CD4-positive, alpha-beta memory T cell (primary cell): Measurements from ENCODE around the gene ZFYVE1. TPM values are rescaled to one million over a fixed set of nuclear protein-coding genes. Genes with fewer than 3 reads are reported as not detected.

ENCODE experiments used
- CTCF ChIA-PET: fragments of 350-600 bp; sonication (Branson Sonifier 250); formaldehyde crosslinking; loops from one replicate; lab custom pipeline; 2021; ENCODE audit warnings: inconsistent platforms; ENCODE audit not compliant: partially characterized antibody; lab: Charles Lee
- POLR2A ChIA-PET: fragments of 350-600 bp; sonication (Branson Sonifier 250); formaldehyde crosslinking; loops from one replicate; lab custom pipeline; 2021; ENCODE audit not compliant: partially characterized antibody; lab: Charles Lee
- DNase-seq, 5 donors: peaks; one replicate each; pipeline versions ENCODE4 v3.0.0 to v3.0.0-alpha.2; 2020 to 2022; ENCODE audit warnings: mixed read lengths in 1 of 5
- H3K27ac ChIP-seq: one replicate; pipeline ENCODE4 v1.7.0; 2013; ENCODE audit warnings: low read depth, low read length
- H3K27me3 ChIP-seq: 2 replicates; pipeline ENCODE4 v1.7.0; 2013; ENCODE audit warnings: mild to moderate bottlenecking, low read length, moderate library complexity; ENCODE audit not compliant: insufficient read depth
- H3K36me3 ChIP-seq: 2 replicates; pipeline ENCODE4 v1.7.0; 2013; ENCODE audit warnings: mild to moderate bottlenecking, low read length, moderate library complexity; ENCODE audit not compliant: insufficient read depth
- H3K4me1 ChIP-seq: 2 replicates; pipeline ENCODE4 v1.7.0; 2013; ENCODE audit warnings: mild to moderate bottlenecking, low read length, moderate library complexity; ENCODE audit not compliant: insufficient read depth
- H3K4me3 ChIP-seq, 2 donors: one replicate each; pipeline ENCODE4 v1.7.0; 2013; ENCODE audit warnings: low read length in 2 of 2, mild to moderate bottlenecking in 1 of 2
- H3K9me3 ChIP-seq, 2 donors: one replicate each; pipeline ENCODE4 v1.7.0; 2013; ENCODE audit warnings: low read length in 2 of 2, control low read depth in 1 of 2; ENCODE audit not compliant: control insufficient read depth in 1 of 2
- H3K27ac Mint-ChIP-seq, 7 donors: one replicate each; pipeline ENCODE4 v1.8.0; 2020 to 2021; ENCODE audit warnings: mixed read lengths in 7 of 7, mild to moderate bottlenecking in 6 of 7, inconsistent platforms in 3 of 7, moderate library complexity in 3 of 7
- H3K27me3 Mint-ChIP-seq, 2 donors: one replicate each; pipeline ENCODE4 v1.8.0; 2020 to 2021; ENCODE audit warnings: mixed read lengths in 2 of 2
- H3K36me3 Mint-ChIP-seq, 2 donors: one replicate each; pipeline ENCODE4 v1.8.0; 2020 to 2021; ENCODE audit warnings: mixed read lengths in 2 of 2, inconsistent platforms in 1 of 2, mild to moderate bottlenecking in 1 of 2
- H3K4me1 Mint-ChIP-seq, 4 donors: one replicate each; pipeline ENCODE4 v1.8.0; 2020 to 2021; ENCODE audit warnings: mixed read lengths in 4 of 4, mild to moderate bottlenecking in 1 of 4
- H3K4me3 Mint-ChIP-seq, 8 donors: one replicate each; pipeline ENCODE4 v1.8.0; 2020 to 2021; ENCODE audit warnings: mixed read lengths in 8 of 8, mild to moderate bottlenecking in 7 of 8, moderate library complexity in 6 of 8, inconsistent platforms in 3 of 8
- H3K9me3 Mint-ChIP-seq, 8 donors: one replicate each; pipeline ENCODE4 v1.8.0; 2020 to 2021; ENCODE audit warnings: mixed read lengths in 8 of 8, mild to moderate bottlenecking in 5 of 8, inconsistent platforms in 3 of 8, moderate library complexity in 1 of 8
- intact Hi-C: fragments of 100-400 bp; cut with micrococcal nuclease; formaldehyde crosslinking; loops from one replicate; pipeline ENCODE4 v1.15.1; 2023
- polyA plus RNA-seq, 2 donors: library from polyadenylated mRNA; unstranded; fragments of 300-500 nt; fragmentation: Illumina TruSeq; gene quantifications; one replicate each; pipeline ENCODE4 v1.2.3, GENCODE V29; 2021
- total RNA-seq, 2 experiments: library from RNA; stranded (reverse); gene quantifications; one replicate each; pipeline ENCODE4 v1.2.3, GENCODE V29; 2021

Gene ZFYVE1
- total RNA-seq (10 to 100 TPM; 18.7 to 21.5 TPM), polyA plus RNA-seq (10 to 100 TPM in 1 of 2 donors, 1 to 10 TPM in 1; 4.5 to 11.0 TPM)

DNA sequence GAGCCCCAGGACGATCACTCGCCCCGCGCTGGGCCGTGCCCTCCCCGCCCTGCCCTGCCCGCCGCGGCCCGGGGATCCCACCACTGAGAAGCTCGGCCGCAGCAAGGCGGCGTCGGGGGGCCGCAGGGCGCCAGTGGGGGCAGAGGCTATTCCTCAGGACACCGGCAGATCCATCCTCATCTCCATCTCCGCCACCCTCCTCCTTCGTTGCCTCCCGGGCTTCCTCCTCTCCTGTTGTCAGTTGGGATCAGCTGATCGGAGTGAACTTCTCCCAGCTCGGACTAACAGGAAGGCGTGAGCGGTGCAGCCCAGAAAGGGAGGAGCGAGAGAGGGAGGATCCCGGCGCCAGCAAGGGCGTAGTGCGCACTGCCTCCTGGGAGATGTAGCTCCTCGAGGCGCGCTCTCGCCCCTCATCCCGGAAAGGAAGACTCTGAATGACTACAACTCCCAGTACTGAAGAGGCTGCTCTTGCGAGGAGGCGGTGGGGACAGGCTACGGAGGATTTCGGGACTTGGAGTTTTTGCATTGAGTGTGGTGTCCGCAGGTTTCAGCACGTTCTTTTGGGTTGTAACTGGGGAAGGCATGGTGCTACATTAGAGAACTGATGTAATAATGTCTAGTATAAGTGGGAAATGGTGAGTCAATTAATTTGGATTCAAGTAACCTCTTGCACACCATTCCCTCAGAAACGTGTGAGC, at the start of gene ZFYVE1:
ZFYVE1 (minus strand) TSS at position 262 of the 698 bp plus-strand sequence. CDS start 2,598 bp downstream, outside the sequence.
- CTCF ChIA-PET, result interaction anchor here (0.9 to 1.7 kb wide), 7 partner anchors 14 to 122 kb away, joined by 3 to 10 read pairs (median 4); partner anchors contain the start of genes PSEN1 and RBM25
- Mint-ChIP-seq H3K4me1 (peaks cover 30 to 47% (median 38%) of the 10 kb centered on the region in 4 donors), H3K27me3 (no peaks in the 10 kb centered on the region), H3K27ac (peak within 1 kb of the TSS; percentile 69 to 98 (median 95)), H3K4me3 (peak within 1 kb of the TSS; percentile 97 to 99 (median 98)), H3K36me3 (peaks cover 17 to 35% of the 10 kb centered on the region in 2 donors), H3K9me3 (no peaks in the 10 kb centered on the region)
- Histone ChIP-seq H3K4me1 (peaks cover 27% of the 10 kb centered on the region), H3K27ac (peak within 1 kb of the TSS; percentile 69), H3K4me3 (peak within 1 kb of the TSS; percentile 47 to 88), H3K27me3 (no peaks in the 10 kb centered on the region), H3K9me3 (no peaks in the 10 kb centered on the region), H3K36me3 (peaks cover 11% of the 10 kb centered on the region)
- intact Hi-C loops, result loop anchor here (1.0 to 10.0 kb wide), 4 partner anchors 31 to 431 kb away; partner anchors contain the start of genes DCAF4, NUMB, PSEN1 and RBM25
- DNase-seq, result peak; percentile 86 to 94 (median 89)
- POLR2A ChIA-PET, result interaction anchor here (0.9 to 6.4 kb wide), 3 partner anchors 32 to 464 kb away, joined by 4 to 88 read pairs (median 6); partner anchors contain the start of genes PSEN1, RBM25 and RIOX1

DNA sequence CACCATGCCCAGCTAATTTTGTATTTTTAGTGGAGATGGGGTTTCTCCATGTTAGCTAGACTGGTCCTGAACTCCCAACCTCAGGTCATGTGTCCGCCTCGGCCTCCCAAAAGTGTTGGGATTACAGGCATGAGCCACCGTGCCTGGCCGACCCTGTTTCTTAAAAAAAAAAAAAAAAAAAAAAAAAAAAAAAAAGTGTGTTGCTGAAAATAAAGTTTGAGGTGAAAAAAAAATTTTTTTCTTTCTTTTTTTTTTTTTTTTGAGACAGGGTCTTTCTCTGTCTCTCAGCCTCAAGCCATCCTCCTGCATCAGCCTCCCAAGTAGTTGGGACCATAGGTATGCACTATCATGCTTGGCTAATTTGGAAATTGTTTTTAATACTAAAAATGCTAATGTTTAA, 42.7 kb upstream of the ZFYVE1 start:
- POLR2A ChIA-PET, result interaction anchor here (1.9 kb wide), 1 partner anchor 11 kb away, joined by 5 read pairs; the partner anchor contains the start of gene RBM25
- Histone ChIP-seq H3K4me3 (no peak overlapping the region), H3K27me3 (no peaks in the 10 kb centered on the region), H3K9me3 (no peaks in the 10 kb centered on the region), H3K4me1 (peaks cover 39% of the 10 kb centered on the region), H3K27ac (no peak overlapping the region), H3K36me3 (peaks cover 27% of the 10 kb centered on the region)
- CTCF ChIA-PET, result no interaction called here
- no peak for DNase-seq
- intact Hi-C loops, result no loop called here
- H3K9me3 Mint-ChIP-seq, result no peaks in the 10 kb centered on the region
- peaks cover 14 to 71% (median 38%) of the 10 kb centered on the region in 4 donors for H3K4me1 Mint-ChIP-seq
- peak overlapping the region in 1 of 8 donors; percentile 44 for H3K4me3 Mint-ChIP-seq
- peaks cover 21 to 35% of the 10 kb centered on the region in 2 donors for H3K36me3 Mint-ChIP-seq
- peak overlapping the region in 2 of 7 donors; percentile 46 to 57 for H3K27ac Mint-ChIP-seq
- H3K27me3 Mint-ChIP-seq, result no peaks in the 10 kb centered on the region

GRCh38 chr14:73058922-73059673, 32.2 kb upstream of the ZFYVE1 start:
- peaks cover 10% of the 10 kb centered on the region for H3K36me3 ChIP-seq
- peaks cover 55% of the 10 kb centered on the region for H3K4me1 ChIP-seq
- Mint-ChIP-seq H3K27me3 (no peaks in the 10 kb centered on the region), H3K9me3 (no peaks in the 10 kb centered on the region), H3K27ac (no peak overlapping the region), H3K4me1 (peaks cover 29 to 55% (median 35%) of the 10 kb centered on the region in 4 donors), H3K36me3 (peaks cover 9 to 35% of the 10 kb centered on the region in 2 donors), H3K4me3 (no peak overlapping the region)
- ChIA-PET POLR2A (interaction anchor here (0.7 to 3.8 kb wide), 23 partner anchors 9 to 1704 kb away, joined by 3 to 88 read pairs (median 4); partner anchors contain the start of genes ACOT4, ACOT6, COQ6 and FAM161B), CTCF (interaction anchor here (1.4 to 2.3 kb wide), 3 partner anchors 32 to 77 kb away, joined by 4 to 10 read pairs (median 5); partner anchors contain the start of genes PSEN1 and ZFYVE1)
- H3K4me3 ChIP-seq, result peak overlapping the region; percentile 71 to 77
- no peaks in the 10 kb centered on the region for H3K9me3 ChIP-seq
- intact Hi-C loops, result loop anchor here (1.0 to 10.0 kb wide), 5 partner anchors 32 to 1243 kb away; partner anchors contain the start of genes ABCD4, DCAF4, NUMB and PSEN1
- no peaks in the 10 kb centered on the region for H3K27me3 ChIP-seq
- DNase-seq, result no peak
- H3K27ac ChIP-seq, result peak overlapping the region; percentile 90

- peak within 1 kb of the TSS; percentile 90 for H3K27ac ChIP-seq
- Mint-ChIP-seq H3K9me3 (no peaks in the 10 kb centered on the region), H3K4me3 (peak within 1 kb of the TSS in 1 of 8 donors; percentile 28), H3K27me3 (no peaks in the 10 kb centered on the region), H3K36me3 (peaks cover 2 to 27% of the 10 kb centered on the region in 2 donors), H3K4me1 (peaks cover 22 to 47% (median 28%) of the 10 kb centered on the region in 4 donors), H3K27ac (no peak within 1 kb of the TSS)
- no peaks in the 10 kb centered on the region for H3K9me3 ChIP-seq
- POLR2A ChIA-PET, result interaction anchor here (0.7 to 3.8 kb wide), 26 partner anchors 8 to 1705 kb away, joined by 3 to 88 read pairs (median 4); partner anchors contain the start of genes ACOT4, ACOT6, COQ6 and FAM161B
- peak within 1 kb of the TSS; percentile 71 to 77 for H3K4me3 ChIP-seq
- no peaks in the 10 kb centered on the region for H3K27me3 ChIP-seq
- intact Hi-C loops, result loop anchor here (1.0 to 10.0 kb wide), 5 partner anchors 31 to 1244 kb away; partner anchors contain the start of genes ABCD4, DCAF4, NUMB and PSEN1
- peaks cover 4% of the 10 kb centered on the region for H3K36me3 ChIP-seq
- DNase-seq, result peak; percentile 94 to 98 (median 96)
- CTCF ChIA-PET, result interaction anchor here (1.4 to 2.3 kb wide), 3 partner anchors 31 to 78 kb away, joined by 4 to 10 read pairs (median 5); partner anchors contain the start of genes PSEN1 and ZFYVE1
- H3K4me1 ChIP-seq, result peaks cover 48% of the 10 kb centered on the region
Measured at GRCh38 chr14:73058224-73058921, 31.5 kb upstream of the ZFYVE1 start, which contains the start of gene RBM25. Gene RBM25, plus strand, starts transcription at chr14:73058534. Its CDS starts 13,108 bp downstream, at chr14:73071642.

DNA sequence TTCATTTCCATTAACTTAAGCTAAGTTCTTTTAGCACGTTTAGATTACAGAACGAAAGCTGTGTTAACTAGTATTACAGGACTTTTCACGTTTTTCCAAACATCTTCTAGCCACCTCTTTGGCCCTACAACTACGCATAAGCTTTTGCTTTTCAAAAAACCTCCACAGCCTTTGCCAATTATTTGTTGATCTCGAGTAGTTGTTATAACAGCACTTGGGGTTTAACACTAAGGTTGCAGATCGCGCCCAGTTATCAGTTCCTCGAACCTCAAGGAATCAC, 31.0 kb upstream of the ZFYVE1 start:
- no peaks in the 10 kb centered on the region for H3K9me3 ChIP-seq
- H3K4me3 ChIP-seq, result peak overlapping the region; percentile 59 to 71
- DNase-seq, result no peak
- ChIA-PET CTCF (interaction anchor here (1.4 to 2.3 kb wide), 2 partner anchors 31 to 34 kb away, joined by 4 to 10 read pairs; partner anchors contain the start of gene ZFYVE1), POLR2A (interaction anchor here (0.7 to 3.8 kb wide), 18 partner anchors 8 to 1705 kb away, joined by 3 to 88 read pairs (median 6); partner anchors contain the start of genes ACOT4, ACOT6, COQ6 and FAM161B)
- no peak overlapping the region for H3K27ac Mint-ChIP-seq
- H3K36me3 Mint-ChIP-seq, result peaks cover 0 to 25% of the 10 kb centered on the region in 2 donors
- no peaks in the 10 kb centered on the region for H3K27me3 ChIP-seq
- peaks cover 21 to 44% (median 27%) of the 10 kb centered on the region in 4 donors for H3K4me1 Mint-ChIP-seq
- peaks cover 4% of the 10 kb centered on the region for H3K36me3 ChIP-seq
- H3K27ac ChIP-seq, result peak overlapping the region; percentile 90
- H3K9me3 Mint-ChIP-seq, result no peaks in the 10 kb centered on the region
- H3K4me1 ChIP-seq, result peaks cover 45% of the 10 kb centered on the region
- intact Hi-C loops, result loop anchor here (1.0 to 10.0 kb wide), 5 partner anchors 31 to 1244 kb away; partner anchors contain the start of genes ABCD4, DCAF4, NUMB and PSEN1
- no peaks in the 10 kb centered on the region for H3K27me3 Mint-ChIP-seq
- no peak overlapping the region for H3K4me3 Mint-ChIP-seq

DNA sequence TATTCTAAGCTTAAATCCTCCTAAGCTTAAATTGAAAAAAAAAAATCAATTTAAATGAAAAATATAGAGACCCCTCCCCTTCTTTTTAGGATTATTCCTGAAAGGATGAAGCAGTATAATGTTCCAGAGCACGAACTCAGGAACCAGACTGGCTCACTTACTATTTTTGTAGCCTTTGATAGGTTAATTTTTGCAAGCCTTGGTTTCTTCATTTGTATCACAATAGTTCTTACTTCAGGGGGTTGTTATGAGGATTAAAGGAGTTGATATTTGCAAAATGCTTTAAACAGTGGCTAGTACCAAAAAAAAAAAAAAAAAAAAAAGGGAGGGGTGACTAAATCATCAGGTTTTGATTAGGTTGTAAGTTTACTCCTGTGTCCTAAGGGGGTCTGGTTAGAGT, 28.3 kb upstream of the ZFYVE1 start:
- Histone ChIP-seq H3K27ac (no peak overlapping the region), H3K4me1 (peaks cover 21% of the 10 kb centered on the region), H3K9me3 (no peaks in the 10 kb centered on the region), H3K4me3 (no peak overlapping the region), H3K36me3 (no peaks in the 10 kb centered on the region), H3K27me3 (no peaks in the 10 kb centered on the region)
- DNase-seq, result no peak
- POLR2A ChIA-PET, result no interaction called here
- peak overlapping the region in 1 of 8 donors; percentile 33 for H3K4me3 Mint-ChIP-seq
- intact Hi-C loops, result loop anchor here (5.0 to 10.0 kb wide), 2 partner anchors 400 to 1247 kb away; partner anchors contain the start of genes ABCD4 and NUMB
- H3K27me3 Mint-ChIP-seq, result no peaks in the 10 kb centered on the region
- H3K9me3 Mint-ChIP-seq, result no peaks in the 10 kb centered on the region
- peaks cover 0 to 7% of the 10 kb centered on the region in 2 donors for H3K36me3 Mint-ChIP-seq
- CTCF ChIA-PET, result no interaction called here
- peaks cover 8 to 19% (median 9%) of the 10 kb centered on the region in 4 donors for H3K4me1 Mint-ChIP-seq
- peak overlapping the region in 1 of 7 donors; percentile 46 for H3K27ac Mint-ChIP-seq
